ENCODE results near the gene XIRP1.
"Not testable (repeated sequence)": the region's sequence is repeated elsewhere in the genome, so short reads cannot be mapped to it uniquely, and the experiment has no call there.

XIRP1 gene, protein sequence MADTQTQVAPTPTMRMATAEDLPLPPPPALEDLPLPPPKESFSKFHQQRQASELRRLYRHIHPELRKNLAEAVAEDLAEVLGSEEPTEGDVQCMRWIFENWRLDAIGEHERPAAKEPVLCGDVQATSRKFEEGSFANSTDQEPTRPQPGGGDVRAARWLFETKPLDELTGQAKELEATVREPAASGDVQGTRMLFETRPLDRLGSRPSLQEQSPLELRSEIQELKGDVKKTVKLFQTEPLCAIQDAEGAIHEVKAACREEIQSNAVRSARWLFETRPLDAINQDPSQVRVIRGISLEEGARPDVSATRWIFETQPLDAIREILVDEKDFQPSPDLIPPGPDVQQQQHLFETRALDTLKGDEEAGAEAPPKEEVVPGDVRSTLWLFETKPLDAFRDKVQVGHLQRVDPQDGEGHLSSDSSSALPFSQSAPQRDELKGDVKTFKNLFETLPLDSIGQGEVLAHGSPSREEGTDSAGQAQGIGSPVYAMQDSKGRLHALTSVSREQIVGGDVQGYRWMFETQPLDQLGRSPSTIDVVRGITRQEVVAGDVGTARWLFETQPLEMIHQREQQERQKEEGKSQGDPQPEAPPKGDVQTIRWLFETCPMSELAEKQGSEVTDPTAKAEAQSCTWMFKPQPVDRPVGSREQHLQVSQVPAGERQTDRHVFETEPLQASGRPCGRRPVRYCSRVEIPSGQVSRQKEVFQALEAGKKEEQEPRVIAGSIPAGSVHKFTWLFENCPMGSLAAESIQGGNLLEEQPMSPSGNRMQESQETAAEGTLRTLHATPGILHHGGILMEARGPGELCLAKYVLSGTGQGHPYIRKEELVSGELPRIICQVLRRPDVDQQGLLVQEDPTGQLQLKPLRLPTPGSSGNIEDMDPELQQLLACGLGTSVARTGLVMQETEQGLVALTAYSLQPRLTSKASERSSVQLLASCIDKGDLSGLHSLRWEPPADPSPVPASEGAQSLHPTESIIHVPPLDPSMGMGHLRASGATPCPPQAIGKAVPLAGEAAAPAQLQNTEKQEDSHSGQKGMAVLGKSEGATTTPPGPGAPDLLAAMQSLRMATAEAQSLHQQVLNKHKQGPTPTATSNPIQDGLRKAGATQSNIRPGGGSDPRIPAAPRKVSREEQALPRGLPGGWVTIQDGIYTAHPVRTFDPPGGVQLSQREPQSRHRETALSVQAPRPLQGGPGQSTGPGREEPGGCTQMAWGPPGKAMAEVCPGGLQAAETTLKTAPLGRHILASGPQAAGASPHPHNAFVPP (N-terminal part only)

GRCh38 chr3:39192490-39193092 lies at the start of gene XIRP1:
Gene XIRP1, minus strand, starts transcription at chr3:39192595. Its CDS starts 3,150 bp downstream, at chr3:39189445.
- peak within 1 kb of the TSS; percentile 54 to 82 (median 74) for H3K4me2 ChIP-seq
- no peak for TF ChIP-seq Cebpa-rat (IDR thresholded peaks at IDR 0.05)

DNA sequence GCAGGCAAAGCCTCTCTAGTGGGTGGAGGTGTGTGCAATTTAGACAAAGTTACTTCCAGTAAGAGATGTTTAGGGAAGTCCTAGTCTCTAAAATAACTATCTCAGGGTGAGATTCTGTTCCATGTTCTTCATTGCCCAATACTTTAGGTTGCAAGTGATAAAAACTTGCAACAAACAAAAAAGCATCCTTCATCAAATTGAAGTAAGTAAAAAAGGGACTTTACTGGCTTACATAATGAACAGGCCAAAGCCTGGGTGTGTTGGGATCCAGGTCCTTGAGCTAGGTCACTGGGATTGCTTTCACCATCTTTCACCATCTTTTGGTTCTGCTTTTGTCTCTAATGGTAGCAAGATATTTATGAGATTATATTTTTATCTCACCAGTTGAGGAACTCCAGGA lies 49.2 kb upstream of the XIRP1 start:
- no peaks in the 10 kb centered on the region for H3K9me3 ChIP-seq (replicated peaks in 1 of 11)
- TF ChIP-seq Cebpa-rat (IDR thresholded peaks at IDR 0.05) = peak in 4 of 11 experiments; percentile 22 to 70 (median 40); a peak in 2 of 22 replicates

More at GRCh38 chr3:39192490-39193092, at the start of gene XIRP1:
- Histone ChIP-seq H4K20me1 (no peaks in the 10 kb centered on the region), H3K4me1 (peaks cover 34 to 48% (median 40%) of the 10 kb centered on the region in 10 experiments), H3K27me3 (no peaks in the 10 kb centered on the region), H3K27ac (peak within 1 kb of the TSS in 9 of 11 experiments; percentile 8 to 61 (median 49); a peak in 16 of 22 replicates), H3K9me3 (replicated peaks in 1 of 11) (no peaks in the 10 kb centered on the region), H3K9ac (peak within 1 kb of the TSS in 9 of 11 experiments; percentile 1 to 53 (median 26); a peak in 11 of 22 replicates), H3K4me3 (peak within 1 kb of the TSS in 1 of 10 experiments; percentile 24; a peak in 4 of 20 replicates), H3K36me3 (no peaks in the 10 kb centered on the region)

DNA sequence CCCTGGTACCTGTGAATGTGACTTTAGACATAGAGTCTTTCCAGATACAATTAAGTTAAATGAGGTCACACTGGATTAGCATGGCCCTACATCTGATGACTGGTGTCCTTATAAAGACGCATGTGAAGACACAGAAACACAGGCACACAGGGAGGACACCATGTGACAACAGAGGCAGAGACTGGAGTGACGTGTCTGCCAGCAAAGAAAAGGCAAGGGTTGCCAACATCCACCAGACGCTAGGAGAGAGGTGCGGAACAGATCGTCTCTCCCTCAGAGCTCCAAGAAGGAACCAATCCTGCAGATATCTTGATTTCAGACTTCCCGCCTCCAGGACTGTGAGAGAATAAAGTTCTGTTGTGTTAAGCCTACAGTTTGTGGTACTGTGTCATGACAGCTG lies 44.6 kb upstream of the XIRP1 start:
- Histone ChIP-seq H3K4me3 (no peak overlapping the region), H3K27me3 (no peaks in the 10 kb centered on the region), H3K4me2 (0 out of 22 replicates have a peak overlapping the region, but pooled peaks of 1 of the 11 experiments have one; percentile 26), H3K9me3 (replicated peaks in 1 of 11) (no peaks in the 10 kb centered on the region), H3K9ac (no peak overlapping the region), H4K20me1 (no peaks in the 10 kb centered on the region), H3K36me3 (no peaks in the 10 kb centered on the region), H3K4me1 (peaks cover 0 to 80% (median 10%) of the 10 kb centered on the region in 10 experiments; a peak in 10 of 20 replicates), H3K27ac (no peak overlapping the region)
- TF ChIP-seq Cebpa-rat (IDR thresholded peaks at IDR 0.05) = no peak

More for the DNA sequence above, 49.2 kb upstream of the XIRP1 start:
- Histone ChIP-seq H3K4me3 (no peak overlapping the region), H3K27me3 (no peaks in the 10 kb centered on the region), H3K27ac (peak overlapping the region in 5 of 11 experiments; percentile 21 to 76 (median 66); a peak in 8 of 22 replicates), H3K4me1 (peaks cover 0 to 86% (median 6%) of the 10 kb centered on the region in 10 experiments; a peak in 10 of 20 replicates), H3K36me3 (no peaks in the 10 kb centered on the region), H3K9ac (peak overlapping the region in 3 of 11 experiments; percentile 24 to 47 (median 37); a peak in 3 of 22 replicates), H4K20me1 (no peaks in the 10 kb centered on the region), H3K4me2 (peak overlapping the region in 6 of 11 experiments; percentile 3 to 82 (median 64); a peak in 10 of 22 replicates)

- Histone ChIP-seq H3K4me2 (peak overlapping the region in 4 of 11 experiments; percentile 3 to 84 (median 74); a peak in 8 of 22 replicates), H3K36me3 (no peaks in the 10 kb centered on the region), H3K27ac (peak overlapping the region in 1 of 11 experiments; percentile 32; a peak in 2 of 22 replicates), H3K27me3 (no peaks in the 10 kb centered on the region), H3K9me3 (replicated peaks in 1 of 11) (0 out of 22 replicates have a peak, but pooled peaks cover 0 to 4% (median 0%) of the 10 kb centered on the region in 11 experiments), H3K9ac (no peak overlapping the region), H3K4me1 (peaks cover 0 to 56% (median 5%) of the 10 kb centered on the region in 10 experiments; a peak in 9 of 20 replicates), H3K4me3 (no peak overlapping the region), H4K20me1 (no peaks in the 10 kb centered on the region)
- no peak for TF ChIP-seq Cebpa-rat (IDR thresholded peaks at IDR 0.05)
Observed at GRCh38 chr3:39234651-39235050, 42.3 kb upstream of the XIRP1 start.

DNA sequence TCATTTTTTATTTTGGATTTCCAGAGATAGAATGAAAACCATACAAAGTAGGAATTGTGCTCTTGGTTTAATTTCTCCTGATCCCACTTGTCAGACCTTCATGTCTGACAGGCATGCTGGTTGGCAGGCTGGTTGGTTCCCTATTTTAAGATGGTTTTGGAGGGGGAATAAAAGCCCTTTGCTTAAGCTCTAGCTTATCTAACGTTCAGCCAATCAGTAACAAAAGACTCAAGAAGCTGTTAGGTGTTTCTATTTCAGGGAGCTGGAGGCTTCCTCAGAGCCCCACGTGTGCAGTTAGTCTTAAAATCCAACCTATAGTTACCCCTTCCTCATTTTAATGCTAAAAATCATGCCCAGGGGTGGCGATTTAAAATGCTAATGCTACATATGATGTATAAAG lies 40.5 kb upstream of the XIRP1 start:
- H3K27me3 ChIP-seq = no peaks in the 10 kb centered on the region
- H3K4me2 ChIP-seq = peak overlapping the region in 6 of 11 experiments; percentile 3 to 75 (median 28); a peak in 6 of 22 replicates
- no peaks in the 10 kb centered on the region for H4K20me1 ChIP-seq
- H3K9me3 ChIP-seq (replicated peaks in 1 of 11) = 0 out of 22 replicates have a peak, but pooled peaks cover 0 to 4% (median 0%) of the 10 kb centered on the region in 11 experiments
- H3K4me1 ChIP-seq = peaks cover 0 to 44% (median 5%) of the 10 kb centered on the region in 10 experiments; a peak in 9 of 20 replicates
- no peak for TF ChIP-seq Cebpa-rat (IDR thresholded peaks at IDR 0.05)
- H3K27ac ChIP-seq = no peak overlapping the region
- no peaks in the 10 kb centered on the region for H3K36me3 ChIP-seq
- H3K9ac ChIP-seq = no peak overlapping the region
- H3K4me3 ChIP-seq = no peak overlapping the region

DNA sequence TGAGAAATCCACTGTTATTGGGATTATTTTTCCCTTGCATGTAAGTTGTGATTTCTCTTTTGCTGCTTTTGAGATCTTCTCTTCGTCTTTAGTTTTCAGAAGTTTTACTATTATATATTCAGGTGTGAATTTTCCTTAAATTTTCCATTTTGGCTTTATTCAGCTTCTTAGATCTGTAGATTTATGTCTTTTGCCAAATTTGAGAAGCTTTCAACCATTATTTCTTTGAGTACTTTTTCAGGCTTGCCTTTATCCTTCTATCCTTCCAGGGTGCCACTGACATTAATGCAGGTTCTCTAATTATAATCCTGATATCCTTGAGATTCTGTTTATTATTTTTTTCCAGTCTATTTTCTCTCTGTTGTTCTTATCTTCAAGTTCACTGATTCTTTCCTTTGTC lies 38.1 kb upstream of the XIRP1 start:
- no peaks in the 10 kb centered on the region for H4K20me1 ChIP-seq

GRCh38 chr3:39228496-39228895 lies 36.1 kb upstream of the XIRP1 start:
- no peak overlapping the region for H3K27ac ChIP-seq
- H3K4me1 ChIP-seq = peaks cover 7 to 49% (median 26%) of the 10 kb centered on the region in 10 experiments; a peak in 18 of 20 replicates
- no peak overlapping the region for H3K4me2 ChIP-seq
- H3K36me3 ChIP-seq = no peaks in the 10 kb centered on the region
- TF ChIP-seq Cebpa-rat (IDR thresholded peaks at IDR 0.05) = no peak
- H3K27me3 ChIP-seq = no peaks in the 10 kb centered on the region
- no peak overlapping the region for H3K9ac ChIP-seq
- H3K4me3 ChIP-seq = no peak overlapping the region
- no peaks in the 10 kb centered on the region for H4K20me1 ChIP-seq
- 0 out of 22 replicates have a peak, but pooled peaks cover 0 to 4% (median 0%) of the 10 kb centered on the region in 11 experiments for H3K9me3 ChIP-seq (replicated peaks in 1 of 11)

More for the DNA sequence above, 38.1 kb upstream of the XIRP1 start:
- Histone ChIP-seq H3K27me3 (no peaks in the 10 kb centered on the region), H3K9ac (no peak overlapping the region), H3K4me1 (peaks cover 6 to 51% (median 18%) of the 10 kb centered on the region in 10 experiments; a peak in 18 of 20 replicates), H3K4me3 (no peak overlapping the region), H3K9me3 (replicated peaks in 1 of 11) (0 out of 22 replicates have a peak, but pooled peaks cover 0 to 4% (median 0%) of the 10 kb centered on the region in 11 experiments), H3K36me3 (no peaks in the 10 kb centered on the region), H3K27ac (no peak overlapping the region), H3K4me2 (no peak overlapping the region)
- TF ChIP-seq Cebpa-rat (IDR thresholded peaks at IDR 0.05) = no peak

- H3K9ac ChIP-seq; H3K27ac ChIP-seq; H4K20me1 ChIP-seq; H3K36me3 ChIP-seq; H3K27me3 ChIP-seq; H3K4me3 ChIP-seq; H3K4me2 ChIP-seq; H3K9me3 ChIP-seq (replicated peaks in 1 of 11): not testable (repeated sequence)
- peaks cover 7 to 40% (median 22%) of the 10 kb centered on the region in 10 experiments; a peak in 18 of 20 replicates for H3K4me1 ChIP-seq
Observed at GRCh38 chr3:39227596-39227995, 35.2 kb upstream of the XIRP1 start.

Measured in BLaER1 treated with 17β-estradiol and CSF1 and Interleukin-3, amounts not matched to agents 10 nM and 100 nM (cell line).